Myocyte (in vitro differentiated cells): ENCODE data around the gene FNDC5. TPM values are rescaled to one million over a fixed set of nuclear protein-coding genes. Genes with fewer than 3 reads are reported as not detected.

Source experiments
- DNase-seq: peaks from one replicate; pipeline ENCODE4 v3.0.0-alpha.2; 2012; ENCODE audit warnings: low read depth
- total RNA-seq: library from RNA; depleted of rRNA; stranded (reverse); fragments of >200 nt; gene quantifications from 2 replicates; pipeline ENCODE4 v1.2.3, GENCODE V29; 2014

The FNDC5 gene
- total RNA-seq, 1 donor from 2014 or later: 392 TPM

DNA sequence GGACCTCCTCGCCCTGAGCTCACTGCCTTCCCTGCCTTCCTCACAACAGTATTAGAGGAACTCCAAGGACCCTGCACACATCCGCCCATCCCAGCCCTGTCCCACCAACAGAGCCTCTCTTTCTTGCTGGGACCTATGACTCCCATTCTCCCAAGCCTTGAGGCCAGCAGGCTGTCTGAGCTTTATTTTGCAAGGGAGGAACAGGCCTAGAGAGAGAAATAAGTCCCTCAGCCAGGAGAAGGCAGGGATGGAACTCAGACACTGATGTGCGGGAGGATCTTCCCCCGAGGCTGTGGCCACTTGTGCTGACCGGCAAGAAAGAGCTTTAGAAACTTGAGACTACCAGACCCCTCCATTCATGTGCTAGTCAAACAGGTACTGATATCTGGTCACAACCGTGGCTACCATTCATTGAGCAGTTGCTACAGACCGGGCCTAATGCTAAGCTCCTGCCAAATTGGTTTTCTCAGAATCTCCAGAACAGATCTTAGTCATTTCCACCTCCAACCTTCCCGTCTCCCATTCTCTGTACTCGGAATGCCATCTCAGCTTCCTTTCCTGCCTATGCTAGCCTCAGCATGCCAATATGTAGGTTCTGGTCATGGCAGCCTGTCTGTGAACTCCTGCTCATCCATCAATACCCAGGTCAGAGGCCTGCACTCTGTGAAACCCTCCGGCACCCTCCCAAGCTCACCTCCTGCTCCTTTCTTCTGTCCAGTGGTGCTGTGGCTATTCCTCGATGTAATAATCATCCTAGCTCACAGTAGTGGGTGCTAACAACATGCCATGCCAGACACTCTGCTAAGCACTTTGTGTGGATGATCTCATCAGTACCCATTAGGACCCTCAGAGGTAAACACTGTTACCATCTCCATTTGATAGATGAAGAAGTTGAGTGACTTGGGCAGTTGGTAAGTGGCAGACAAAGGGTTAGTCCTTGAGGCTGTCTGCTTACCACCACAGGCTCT is 26.7 kb upstream of the FNDC5 start:
- no peak for DNase-seq

DNA sequence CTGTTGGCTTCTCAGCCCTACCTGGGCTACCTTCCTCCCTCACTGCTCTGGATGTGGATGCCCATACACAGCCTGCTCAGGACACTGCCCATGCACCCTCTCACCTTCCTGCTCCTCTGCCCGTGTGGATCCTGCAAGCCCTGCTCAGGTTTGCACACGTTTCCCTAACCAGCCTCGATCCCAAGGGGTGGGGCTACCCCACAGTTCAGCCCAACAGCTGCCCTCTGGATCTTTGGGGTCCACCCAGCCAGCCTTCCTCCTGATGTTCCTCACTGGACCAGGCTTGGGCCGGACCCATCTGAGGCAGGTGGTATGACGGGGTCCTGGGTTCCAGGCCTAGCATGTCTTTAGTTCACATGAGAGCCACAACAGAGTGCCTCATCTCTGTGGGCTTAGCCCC is 25.7 kb upstream of the FNDC5 start:
- no peak for DNase-seq

DNA sequence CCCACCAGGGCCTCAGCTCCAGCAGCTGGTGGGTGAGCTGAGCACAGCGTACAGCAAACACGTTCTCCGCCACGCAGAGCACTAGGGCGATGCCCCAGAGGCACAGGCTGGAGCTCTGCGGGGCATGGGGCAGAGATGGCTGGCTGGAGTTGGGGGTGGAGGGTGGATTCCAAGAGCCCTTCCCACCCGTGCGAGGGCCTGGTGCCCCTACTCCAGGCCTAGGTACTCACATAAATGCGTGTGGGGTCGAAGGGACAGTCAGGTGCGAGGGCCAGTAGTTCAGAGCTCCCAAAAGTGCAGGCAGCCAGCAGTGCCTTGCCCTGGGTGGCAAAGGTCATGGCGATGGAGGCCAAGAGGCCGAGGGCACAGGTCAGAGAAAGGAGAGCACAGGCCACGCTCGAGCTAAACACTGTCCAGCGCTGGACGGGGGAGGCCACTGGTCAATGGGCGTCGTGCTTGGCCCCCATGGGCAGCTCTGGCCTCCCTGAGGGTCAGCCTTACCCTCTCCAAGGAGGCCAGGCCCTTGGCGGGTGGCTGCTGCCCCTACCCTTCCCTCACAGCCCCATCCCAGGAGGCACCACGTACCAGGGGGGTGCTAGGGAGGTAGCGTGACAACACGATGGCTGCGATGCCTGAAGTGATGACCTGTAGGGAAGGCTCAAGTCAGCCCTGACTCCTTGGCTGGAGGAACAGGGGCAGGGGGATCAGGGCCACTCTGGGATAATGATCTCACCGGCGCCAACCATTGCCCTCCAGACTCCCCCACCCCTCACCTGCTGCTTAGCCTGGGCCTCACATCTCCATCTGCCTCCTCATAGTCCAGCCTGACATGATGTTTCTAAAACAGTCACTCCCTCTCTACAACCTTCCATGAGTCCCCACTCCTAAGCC is 24.9 kb upstream of the FNDC5 start:
- DNase-seq: no peak

DNA sequence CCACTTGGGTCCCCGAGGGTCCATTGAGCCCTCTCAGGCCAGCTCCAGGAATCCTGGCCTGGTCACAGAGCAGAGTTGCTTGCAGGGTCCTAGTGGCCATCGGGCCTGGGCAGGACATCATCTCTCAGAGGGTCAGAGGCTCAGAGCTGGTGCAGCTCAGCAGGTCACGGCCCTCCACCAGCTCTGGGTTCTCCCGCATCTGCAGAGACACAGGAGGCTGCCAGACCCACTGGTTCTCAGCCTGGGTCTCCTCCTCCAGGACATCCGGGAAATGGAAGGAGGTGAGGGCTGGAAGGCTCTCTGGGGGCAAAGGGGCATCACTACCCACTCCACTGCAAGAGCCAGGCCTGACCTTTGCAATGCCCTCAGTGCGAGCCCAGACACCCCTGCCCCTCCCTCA is 24.0 kb upstream of the FNDC5 start:
- DNase-seq: no peak

DNA sequence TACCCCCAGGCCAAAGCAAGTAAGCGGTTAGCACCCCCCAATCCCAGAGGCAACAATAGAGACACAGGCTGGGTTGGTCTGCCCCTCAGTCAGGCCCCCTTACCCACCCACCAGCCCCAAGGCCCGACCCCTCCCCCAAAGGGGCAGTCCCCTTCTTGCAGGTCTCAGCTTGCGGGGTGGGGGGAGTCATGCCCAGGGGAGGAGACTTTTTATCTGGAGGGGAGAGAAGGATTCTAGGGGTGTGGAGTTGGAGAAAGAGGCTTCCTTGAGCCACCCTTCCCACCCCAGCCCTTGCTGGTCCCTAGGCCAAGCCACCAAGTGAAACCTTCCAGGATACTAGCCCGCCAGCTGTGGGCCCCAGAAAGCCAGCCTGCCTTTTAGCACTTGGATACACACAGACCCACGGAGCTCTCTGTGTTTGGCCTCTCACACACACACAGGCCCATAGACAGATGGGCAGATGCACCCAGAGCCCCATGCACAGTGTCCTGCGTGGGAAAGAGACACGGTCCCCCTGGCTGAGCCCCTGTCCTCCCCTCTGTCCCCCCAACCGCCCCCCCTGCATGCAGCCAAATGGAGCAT is 23.4 kb upstream of the FNDC5 start:
- DNase-seq: no peak

DNA sequence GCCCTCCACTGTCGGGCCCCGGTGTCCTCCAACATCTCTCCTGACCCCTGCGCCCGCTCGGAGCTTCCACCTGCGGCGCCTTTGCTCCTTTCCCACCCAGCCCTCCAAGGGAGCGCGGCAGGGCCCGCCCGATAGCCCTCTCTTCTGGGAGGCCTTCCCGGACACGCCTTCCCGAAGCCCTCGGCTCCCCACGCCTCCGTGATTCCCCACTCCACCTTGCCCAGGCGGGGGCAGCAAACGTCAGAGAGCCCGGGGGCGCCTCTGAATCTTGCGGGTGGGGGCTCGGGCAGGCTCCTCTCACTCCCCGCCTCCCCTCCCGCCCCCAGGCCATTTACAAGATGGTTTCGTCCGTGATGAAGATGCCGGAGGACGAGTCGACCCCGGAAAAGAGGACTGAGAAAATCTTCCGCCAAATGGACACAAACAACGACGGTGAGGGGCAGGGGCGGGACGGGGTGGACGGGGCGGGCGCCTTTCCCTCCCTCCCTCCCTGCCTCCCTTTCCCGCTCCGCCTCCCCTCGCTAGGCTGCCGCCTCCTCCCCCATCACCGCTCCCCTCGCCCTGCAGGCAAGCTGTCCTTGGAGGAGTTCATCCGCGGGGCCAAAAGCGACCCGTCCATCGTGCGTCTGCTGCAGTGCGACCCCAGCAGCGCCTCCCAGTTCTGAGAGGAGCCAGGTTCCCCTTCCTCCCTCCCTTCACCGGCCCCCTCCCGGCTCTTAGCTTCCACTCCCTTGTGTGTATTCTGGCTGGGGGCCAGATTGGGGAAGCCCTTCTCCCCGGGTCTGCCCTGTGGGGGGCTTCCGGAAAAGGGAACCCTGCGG is 22.7 kb upstream of the FNDC5 start:
- DNase-seq: peak; percentile 11

DNA sequence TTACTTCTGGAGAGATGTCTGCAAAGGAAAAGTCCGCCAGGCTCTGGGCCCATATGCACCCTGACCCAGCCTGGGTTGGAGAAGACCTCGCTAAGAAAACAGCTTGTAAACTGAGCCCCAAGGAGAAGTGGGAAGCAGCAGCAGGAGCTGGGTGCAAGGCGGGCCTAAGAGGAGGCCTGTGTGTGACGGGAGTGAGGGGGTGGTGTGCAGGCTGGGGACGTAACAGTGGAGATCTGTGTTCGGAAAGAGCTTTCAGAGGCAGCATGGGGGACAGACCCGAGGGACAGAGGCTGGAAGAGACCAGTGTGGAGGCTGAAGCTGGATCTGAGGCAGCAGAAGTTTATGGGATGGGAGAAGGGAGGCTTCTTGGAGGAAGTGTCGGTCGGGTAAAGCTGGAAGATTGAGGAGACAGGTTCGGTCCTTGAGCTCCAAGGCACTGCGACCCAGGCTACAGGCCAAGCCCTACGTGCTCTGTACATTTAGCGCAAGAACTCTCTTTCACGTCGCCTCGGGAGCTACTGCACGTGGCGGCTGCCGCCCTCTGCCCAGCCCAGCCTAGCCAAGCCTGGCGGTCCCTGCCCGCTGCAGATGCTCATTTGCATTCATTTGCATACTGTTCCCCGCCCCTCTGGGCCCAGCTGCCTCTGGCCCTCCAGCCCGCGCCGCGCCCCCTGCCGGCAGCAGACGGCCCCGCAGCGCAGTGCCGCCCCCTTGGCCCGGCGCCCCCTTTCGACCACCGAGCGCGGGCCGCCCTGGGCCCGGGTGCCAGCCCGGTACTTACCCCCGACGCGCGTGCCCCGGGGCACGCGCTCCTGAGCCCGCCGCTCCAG is 21.9 kb upstream of the FNDC5 start:
- no peak for DNase-seq

DNA sequence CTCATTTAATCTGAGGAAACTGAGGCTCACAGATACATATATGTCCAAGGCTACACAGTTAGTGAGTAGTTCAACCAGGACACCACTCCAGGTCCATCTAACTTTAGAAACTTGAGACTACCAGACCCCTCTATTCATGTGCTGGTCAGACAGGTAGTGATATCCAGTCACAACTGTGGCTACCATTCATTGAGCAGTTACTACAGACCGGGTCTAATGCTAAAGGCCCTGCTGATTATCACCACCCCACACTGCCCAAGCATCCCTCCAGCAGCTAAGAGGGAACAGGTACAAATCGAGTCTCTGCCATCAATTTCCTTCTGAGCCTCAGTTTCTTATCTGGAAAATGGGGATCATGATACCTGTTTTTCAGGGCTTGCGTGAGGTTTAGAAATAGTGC is 20.9 kb upstream of the FNDC5 start:
- DNase-seq: no peak

DNA sequence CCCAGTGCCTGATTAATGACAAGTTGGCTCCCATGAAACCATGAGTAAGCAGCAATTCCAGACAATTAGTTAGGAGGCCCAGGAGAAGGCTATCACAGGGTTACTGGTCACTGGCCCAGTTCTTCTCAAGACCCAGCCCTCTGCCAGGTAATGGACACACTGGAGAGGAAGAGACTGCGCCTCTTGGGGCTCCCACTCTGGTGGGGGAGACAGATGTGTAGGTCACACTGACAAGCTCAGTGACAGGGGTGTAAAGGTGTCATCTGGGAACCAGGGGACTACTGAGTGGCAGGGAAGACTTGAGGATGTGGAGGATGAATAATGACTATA is 20.5 kb upstream of the FNDC5 start:
- DNase-seq: no peak

DNA sequence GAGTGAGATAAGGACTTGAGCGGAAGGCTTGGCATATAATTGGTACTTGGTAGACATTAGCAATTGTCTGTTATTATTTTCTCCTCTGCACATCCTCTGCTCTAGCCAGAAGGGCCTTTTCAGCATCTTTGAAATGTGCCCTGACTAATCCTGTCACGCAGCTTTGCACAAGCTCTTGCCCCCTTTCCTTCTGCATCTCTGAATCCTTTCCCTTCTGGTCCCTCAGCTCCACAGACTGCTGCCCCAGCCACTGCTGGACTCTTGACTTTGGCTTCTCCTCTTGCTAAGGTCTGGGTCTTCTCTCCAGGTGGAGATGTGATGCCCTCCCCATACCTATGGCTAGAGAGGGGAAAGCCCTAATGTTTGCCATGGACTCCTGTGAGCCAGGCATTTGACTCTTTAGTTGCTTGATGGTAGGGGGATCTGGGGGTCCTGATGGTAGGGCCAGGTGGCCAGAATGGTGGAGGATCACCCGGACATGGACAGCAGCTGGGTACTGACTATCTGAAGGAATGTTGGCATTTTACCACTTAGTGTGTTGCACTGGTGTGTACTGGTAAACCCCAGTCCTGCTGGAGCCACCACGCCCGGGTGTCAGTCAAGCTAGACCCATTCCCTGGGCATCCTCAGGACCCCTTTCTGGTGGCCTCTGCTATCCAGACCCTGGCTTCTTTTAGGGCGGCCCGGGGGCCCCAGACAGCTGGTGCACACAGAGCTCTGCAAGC is 20.0 kb upstream of the FNDC5 start:
- no peak for DNase-seq

DNA sequence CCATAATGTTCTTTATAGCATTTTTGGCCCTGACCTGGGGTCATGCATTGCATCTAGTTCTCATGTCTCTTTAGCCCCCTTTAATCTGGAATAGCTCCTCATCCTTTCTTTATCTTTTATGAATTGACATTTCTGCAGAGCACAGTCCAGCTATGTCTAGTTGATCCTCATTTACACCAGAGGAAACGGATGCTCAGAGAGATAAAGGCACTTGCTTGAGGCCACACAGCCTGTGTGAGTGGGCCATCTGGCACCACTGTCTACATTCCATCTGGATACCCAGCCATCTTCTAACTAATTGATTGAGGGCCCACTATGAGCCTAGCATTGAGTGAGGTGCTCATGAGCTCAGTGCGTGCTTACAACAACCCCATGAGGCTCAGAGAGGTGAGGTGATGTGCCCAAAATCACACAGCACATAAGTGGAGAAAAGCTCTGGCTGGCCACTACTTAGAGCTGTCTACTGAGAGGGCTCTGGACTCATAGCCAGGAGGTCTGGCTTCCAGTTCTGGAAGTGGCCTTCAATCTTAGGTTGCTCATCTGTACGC is 19.1 kb upstream of the FNDC5 start:
- no peak for DNase-seq

DNA sequence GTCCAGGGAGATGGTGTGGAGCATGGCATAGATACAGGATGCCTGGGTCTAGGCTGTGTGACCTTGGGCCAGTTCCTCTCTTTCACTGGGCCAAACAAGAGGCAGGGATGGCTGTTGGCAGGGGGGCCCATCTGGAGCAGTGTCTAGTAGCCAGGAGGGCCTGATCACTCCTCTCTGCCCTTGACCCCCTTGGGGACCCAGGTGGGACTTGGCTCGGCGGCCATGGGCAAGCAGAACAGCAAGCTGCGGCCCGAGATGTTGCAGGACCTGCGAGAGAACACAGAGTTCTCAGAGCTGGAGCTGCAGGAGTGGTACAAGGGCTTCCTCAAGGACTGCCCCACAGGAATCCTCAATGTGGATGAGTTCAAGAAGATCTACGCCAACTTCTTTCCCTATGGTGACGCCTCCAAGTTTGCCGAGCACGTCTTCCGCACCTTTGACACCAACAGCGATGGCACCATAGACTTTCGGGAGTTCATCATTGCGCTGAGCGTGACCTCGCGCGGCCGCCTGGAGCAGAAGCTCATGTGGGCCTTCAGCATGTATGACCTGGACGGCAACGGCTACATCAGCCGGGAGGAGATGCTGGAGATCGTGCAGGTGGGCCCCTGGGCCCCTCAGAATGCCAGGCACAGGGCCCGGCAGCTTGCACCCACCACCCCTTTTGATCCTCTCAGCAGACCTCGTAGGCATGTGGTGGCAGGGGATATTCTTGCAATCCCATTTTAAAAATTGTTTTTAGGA is 18.1 kb upstream of the FNDC5 start:
- no peak for DNase-seq

DNA sequence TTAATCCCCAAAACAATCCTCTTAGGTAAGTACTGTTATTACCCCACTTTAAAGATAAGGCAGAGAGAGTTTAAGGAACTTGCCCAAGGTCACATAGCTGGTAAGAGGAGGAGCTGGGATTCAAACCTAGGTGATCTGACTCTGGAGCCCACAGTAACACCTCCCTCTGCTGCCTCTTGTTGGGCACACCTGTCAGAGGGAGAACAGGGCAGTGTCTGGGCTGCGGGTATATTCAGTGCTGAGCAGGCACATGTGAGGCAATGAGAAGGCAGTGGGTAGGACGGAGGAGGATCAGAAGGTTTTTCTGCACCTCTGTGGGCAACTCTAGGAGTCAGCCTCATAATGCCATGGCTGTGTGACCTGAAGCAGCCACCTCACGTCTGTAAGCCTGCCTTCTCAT is 17.4 kb upstream of the FNDC5 start:
- DNase-seq: no peak

DNA sequence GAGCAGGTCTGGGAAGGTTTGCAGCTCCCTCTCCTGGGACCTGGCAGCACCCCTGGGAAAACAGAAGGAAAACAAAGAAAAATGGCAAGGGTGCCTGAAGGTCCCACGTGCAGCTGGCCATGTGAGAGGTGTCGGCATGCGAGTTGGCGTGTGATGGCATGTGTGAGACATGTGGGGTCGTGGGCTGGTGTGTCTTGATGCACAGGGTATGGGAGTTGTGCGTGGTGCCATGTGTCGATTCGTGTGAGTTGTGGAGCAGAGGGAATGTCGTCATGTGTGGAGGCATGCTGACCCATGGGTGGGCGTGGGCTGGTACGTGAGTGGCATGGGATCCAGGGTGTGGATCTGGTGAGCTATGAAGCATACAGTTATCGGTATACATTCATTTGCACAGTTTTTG is 16.9 kb upstream of the FNDC5 start:
- no peak for DNase-seq

DNA sequence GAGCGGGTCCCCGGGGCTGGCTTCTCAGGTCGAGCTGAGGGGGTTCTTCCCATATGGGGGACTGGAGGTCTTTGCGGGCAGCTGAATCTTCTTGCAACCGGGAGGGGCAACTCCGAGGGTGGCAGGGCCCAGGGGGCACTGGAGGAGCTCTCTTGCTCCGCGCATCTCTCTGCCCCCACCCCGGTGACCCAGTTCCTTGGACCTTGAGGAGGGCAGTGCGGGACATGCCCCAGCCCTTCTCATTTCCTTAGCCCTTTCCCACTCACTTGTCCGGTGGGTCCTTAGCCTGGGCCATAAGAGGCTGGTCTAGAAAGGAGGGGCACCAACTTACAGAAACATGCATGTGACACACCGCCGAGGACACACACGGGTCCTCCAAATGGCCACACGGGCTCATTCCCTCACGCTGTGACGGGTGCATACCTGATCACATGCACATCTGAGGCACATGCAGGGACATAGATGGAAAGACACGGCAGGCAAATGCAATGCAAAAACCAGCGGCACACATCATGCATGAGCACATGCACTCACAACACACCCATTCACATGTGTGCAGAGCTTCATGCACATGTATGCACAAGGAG is 16.2 kb upstream of the FNDC5 start:
- no peak for DNase-seq

DNA sequence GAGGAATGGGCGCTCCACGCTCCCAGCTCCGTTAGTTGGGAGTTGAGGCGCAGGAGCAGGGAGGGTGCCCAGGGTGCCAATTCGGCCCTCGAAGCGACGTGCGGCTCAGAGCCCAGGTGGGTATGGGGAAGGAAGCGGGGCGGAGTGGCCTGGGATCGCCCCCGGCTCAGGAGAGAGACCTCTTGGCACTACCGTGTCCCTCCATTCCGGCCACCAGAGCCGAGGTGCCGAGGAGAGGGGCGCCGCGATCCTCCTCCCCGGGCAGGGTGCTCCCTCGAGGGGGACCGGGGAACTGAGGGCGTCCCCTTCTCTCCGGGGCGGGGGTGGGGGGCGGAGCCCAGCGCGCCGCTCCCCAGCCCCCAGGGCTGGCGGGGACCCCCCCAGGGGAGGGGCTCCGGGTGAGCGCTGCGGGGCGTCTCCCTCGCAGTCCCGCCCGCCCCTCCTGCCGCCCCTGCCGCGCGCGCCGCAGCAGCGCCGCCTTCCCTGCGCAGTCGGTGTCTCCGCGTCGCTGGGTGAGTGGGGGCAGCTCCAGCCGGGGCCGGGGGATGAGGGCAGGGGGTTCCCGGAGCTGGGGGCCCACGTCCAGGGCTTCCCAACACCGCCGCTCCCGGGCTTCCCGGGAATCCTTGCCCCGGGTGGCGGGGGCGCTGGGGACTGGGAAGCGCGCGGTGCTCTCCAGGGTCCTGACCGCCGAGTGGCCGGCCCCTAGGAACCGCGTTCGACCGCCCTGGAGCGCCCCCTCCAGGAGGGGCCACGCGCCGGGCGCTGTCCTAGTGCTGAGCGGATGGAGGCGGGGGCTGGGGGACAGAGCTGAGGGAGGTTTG is 15.5 kb upstream of the FNDC5 start, which contains the start of gene HPCA:
HPCA (plus strand) TSS at position 488 of the 824 bp plus-strand sequence. CDS start 2,408 bp downstream, outside the sequence.
- peak; percentile 76 for DNase-seq

DNA sequence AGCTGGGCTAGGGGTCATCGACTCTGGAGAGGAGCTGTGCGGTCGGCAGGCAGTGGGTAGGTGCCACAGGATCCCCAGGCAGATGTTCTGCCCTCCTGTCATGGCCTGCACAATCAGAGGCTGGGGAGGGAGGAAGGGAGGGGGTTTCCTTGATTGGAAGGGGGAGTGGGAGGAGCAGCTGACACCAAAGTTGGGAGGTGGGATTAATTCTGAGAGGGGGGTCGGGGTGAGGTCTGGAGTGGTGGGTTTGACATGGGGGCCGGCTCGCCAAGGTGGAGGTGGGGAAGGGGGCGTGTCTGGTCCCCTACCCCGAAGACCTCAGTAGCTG is 14.9 kb upstream of the FNDC5 start:
- DNase-seq: no peak
